Stomach smooth muscle (tissue), 2 donors: Measurements from ENCODE around the gene CFAP126.
"Not testable (repeated sequence)": the region's sequence is repeated elsewhere in the genome, so short reads cannot be mapped to it uniquely, and the experiment has no call there.

Experiments used
- H3K27ac ChIP-seq: one replicate; pipeline ENCODE4 v1.7.0; 2013; ENCODE audit warnings: mild to moderate bottlenecking, low read length, inconsistent platforms
- H3K27me3 ChIP-seq, 2 donors: one replicate each; pipeline ENCODE4 v1.7.0; 2013; ENCODE audit warnings: low read length in 2 of 2; ENCODE audit not compliant: insufficient read depth in 2 of 2, control insufficient read depth in 1 of 2
- H3K36me3 ChIP-seq, 2 donors: one replicate each; pipeline ENCODE4 v1.7.0; 2013; ENCODE audit warnings: low read length in 2 of 2; ENCODE audit not compliant: control insufficient read depth in 2 of 2, insufficient read depth in 2 of 2
- H3K4me1 ChIP-seq: one replicate; pipeline ENCODE4 v1.7.0; 2013; ENCODE audit warnings: low read length; ENCODE audit not compliant: control insufficient read depth, insufficient read depth
- H3K4me3 ChIP-seq, 2 donors: one replicate each; pipeline ENCODE4 v1.7.0; 2013; ENCODE audit warnings: low read length in 2 of 2
- H3K9ac ChIP-seq, 2 donors: one replicate each; pipeline ENCODE4 v1.7.0; 2013; ENCODE audit warnings: low read length in 2 of 2, mild to moderate bottlenecking in 1 of 2
- H3K9me3 ChIP-seq, 2 donors: one replicate each; pipeline ENCODE4 v1.7.0; 2013; ENCODE audit warnings: low read length in 2 of 2; ENCODE audit not compliant: control insufficient read depth in 2 of 2
- donor health status: healthy.
- donor health status: Pancreatic carcinoma.

CFAP126 gene

DNA sequence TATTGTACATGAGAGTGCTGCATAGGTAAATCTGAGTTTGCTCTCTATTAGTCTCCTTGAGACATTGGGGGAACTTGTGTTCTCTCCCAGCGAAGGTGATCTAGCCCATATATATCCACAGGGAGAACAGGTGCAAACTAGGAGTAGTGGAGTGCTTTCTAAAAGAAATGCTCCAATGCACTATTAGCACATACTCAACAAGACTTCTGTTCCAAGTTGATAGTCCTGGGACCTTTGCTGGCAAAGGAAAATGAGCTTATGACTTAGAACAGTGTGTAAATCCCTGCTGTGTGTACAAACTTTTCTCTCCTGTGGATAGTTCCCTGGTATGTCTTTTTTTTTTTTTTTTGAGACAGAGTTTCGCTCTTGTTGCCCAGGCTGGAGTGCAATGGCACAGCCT lies 25.5 kb downstream of the CFAP126 start:
- Histone ChIP-seq H3K27me3 (no peaks in the 10 kb centered on the region), H3K9me3 (no peaks in the 10 kb centered on the region), H3K27ac (no peak overlapping the region), H3K4me1 (no peaks in the 10 kb centered on the region), H3K36me3 (peaks cover 26 to 30% of the 10 kb centered on the region in 2 donors), H3K9ac (no peak overlapping the region), H3K4me3 (no peak overlapping the region)

DNA sequence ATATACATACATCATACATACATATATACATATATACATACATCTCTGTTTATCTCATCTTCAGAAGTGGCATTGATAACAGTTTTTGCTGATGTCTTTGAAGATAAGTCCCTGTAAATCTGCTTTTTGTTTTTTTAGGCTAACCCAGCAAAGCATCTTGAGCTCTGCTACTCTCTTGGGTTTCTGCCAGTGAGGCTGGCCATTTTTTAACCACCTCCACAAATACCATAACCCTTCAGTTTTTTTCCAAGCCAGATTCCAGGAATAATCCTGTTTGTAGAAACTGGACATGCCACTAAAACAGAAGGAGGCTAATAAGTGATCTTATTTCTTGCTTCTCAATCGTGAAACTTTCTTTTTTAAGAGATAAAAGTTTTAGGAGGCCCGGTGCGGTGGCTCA lies 31.9 kb downstream of the CFAP126 start:
- Histone ChIP-seq H3K4me1 (no peaks in the 10 kb centered on the region), H3K27ac (no peak overlapping the region), H3K4me3 (no peak overlapping the region), H3K27me3 (no peaks in the 10 kb centered on the region), H3K36me3 (peaks cover 28 to 33% of the 10 kb centered on the region in 2 donors), H3K9me3 (no peaks in the 10 kb centered on the region), H3K9ac (no peak overlapping the region)

DNA sequence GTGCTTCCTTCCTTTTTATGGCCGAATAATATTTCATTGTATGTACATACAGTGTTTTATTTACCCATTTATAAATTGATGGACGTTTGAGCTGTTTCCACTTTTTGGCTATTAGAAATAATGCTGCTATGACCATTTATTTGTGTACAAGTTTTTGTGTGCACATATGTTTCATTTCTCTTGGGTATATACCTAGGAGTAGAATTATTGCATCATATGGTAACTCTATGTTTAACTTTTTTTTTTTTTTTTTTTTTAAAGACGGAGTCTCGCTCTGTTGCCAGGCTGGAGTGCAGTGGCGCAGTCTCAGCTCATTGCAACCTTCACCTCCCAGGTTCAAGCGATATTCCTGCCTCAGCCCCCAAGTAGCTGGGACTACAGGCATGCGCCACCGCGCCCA lies 34.5 kb downstream of the CFAP126 start:
- no peaks in the 10 kb centered on the region for H3K4me1 ChIP-seq
- no peak overlapping the region for H3K9ac ChIP-seq
- H3K36me3 ChIP-seq: peaks cover 44% of the 10 kb centered on the region in 2 donors
- H3K9me3 ChIP-seq: no peaks in the 10 kb centered on the region
- H3K4me3 ChIP-seq: no peak overlapping the region
- H3K27me3 ChIP-seq: no peaks in the 10 kb centered on the region
- no peak overlapping the region for H3K27ac ChIP-seq

DNA sequence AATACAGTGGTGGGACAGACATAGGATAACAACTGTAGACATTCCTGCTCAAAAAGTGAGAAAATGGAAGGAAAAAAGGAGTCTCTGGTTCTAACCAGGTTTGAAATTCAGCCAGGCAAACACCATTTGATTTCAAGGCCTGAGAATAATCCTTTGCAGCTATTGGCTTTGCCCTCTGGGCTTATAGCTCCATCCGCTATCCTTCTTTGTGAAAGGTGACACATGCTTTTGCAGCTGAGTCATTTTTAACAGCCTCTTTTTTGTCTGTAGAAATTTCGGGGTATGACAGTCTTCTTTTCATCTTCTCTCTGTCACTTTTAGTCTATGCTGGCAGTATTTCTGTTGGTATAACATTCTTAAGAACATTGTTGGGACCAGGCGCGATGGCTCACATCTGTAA lies 37.3 kb downstream of the CFAP126 start:
- no peaks in the 10 kb centered on the region for H3K9me3 ChIP-seq
- no peak overlapping the region for H3K4me3 ChIP-seq
- H3K27me3 ChIP-seq: no peaks in the 10 kb centered on the region
- peaks cover 44 to 51% of the 10 kb centered on the region in 2 donors for H3K36me3 ChIP-seq
- no peak overlapping the region for H3K27ac ChIP-seq
- H3K9ac ChIP-seq: no peak overlapping the region
- no peaks in the 10 kb centered on the region for H3K4me1 ChIP-seq

DNA sequence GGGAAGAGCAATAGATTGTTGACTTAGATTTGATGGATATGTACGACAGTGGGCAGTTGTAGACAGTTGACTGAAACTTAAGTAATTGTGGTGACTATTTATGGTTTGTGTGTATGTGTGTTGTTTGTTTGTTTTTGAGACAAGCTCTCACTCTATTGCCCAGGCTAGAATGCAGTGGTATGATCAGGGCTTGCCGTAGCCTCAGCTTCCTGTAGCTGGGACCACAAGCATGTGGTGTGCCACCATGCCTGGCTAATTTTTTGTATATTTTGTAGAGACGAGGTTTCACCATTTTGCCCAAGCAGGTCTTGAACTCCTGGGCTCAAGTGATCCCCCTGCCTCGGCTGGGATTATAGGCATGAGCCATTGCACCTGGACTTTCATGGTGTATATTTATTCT lies 43.7 kb downstream of the CFAP126 start:
- no peak overlapping the region for H3K9ac ChIP-seq
- no peak overlapping the region for H3K27ac ChIP-seq
- H3K4me1 ChIP-seq: no peaks in the 10 kb centered on the region
- H3K9me3 ChIP-seq: no peaks in the 10 kb centered on the region
- no peak overlapping the region for H3K4me3 ChIP-seq
- H3K27me3 ChIP-seq: no peaks in the 10 kb centered on the region
- peaks cover 16 to 23% of the 10 kb centered on the region in 2 donors for H3K36me3 ChIP-seq

DNA sequence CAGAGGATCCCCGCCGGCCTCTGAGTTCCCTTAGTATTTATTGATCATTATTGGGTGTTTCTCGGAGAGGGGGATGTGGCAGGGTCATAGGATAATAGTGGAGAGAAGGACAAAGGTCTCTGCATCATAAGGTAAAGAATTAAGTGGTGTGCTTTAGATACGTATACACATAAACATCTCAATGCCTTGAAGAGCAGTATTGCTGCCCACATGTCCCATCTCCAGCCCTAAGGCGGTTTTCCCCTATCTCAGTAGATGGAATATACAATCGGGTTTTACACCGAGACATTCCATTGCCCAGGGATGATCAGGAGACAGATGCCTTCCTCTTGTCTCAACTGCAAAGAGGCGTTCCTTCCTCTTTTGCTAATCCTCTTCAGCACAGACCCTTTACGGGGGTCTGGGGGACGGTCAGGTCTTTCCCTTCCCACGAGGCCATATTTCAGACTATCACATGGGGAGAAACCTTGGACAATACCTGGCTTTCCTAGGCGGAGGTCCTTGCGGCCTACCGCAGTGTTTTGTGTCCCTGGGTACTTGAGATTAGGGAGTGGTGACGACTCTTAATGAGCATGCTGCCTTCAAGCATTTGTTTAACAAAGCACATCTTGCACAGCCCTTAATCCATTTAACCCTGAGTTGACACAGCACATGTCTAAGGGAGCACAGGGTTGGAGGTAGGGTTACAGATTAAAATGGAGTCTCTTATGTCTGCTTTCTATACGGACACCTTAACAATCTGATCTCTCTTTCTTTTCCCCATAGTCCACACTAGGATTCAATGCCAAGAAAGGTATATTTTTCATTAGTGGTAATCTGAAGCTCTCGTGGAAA lies 51.6 kb downstream of the CFAP126 start:
- H3K27ac ChIP-seq, H3K36me3 ChIP-seq, H3K9me3 ChIP-seq, H3K27me3 ChIP-seq, H3K4me3 ChIP-seq, H3K9ac ChIP-seq: not testable (repeated sequence)
- H3K4me1 ChIP-seq: peaks cover 13% of the 10 kb centered on the region
